Peyer's patch (tissue), 4 donors: Measurements from ENCODE around the gene ALG10B. TPM values are rescaled to one million over a fixed set of nuclear protein-coding genes. Genes with fewer than 3 reads are reported as not detected.

ENCODE experiments used
- DNase-seq, 3 donors: peaks; one replicate each; pipeline ENCODE4 v3.0.0-alpha.2; 2017 to 2019
- H3K27ac ChIP-seq, 4 donors: fragments of 200-600 bp; sonication (generic); one replicate each; pipeline ENCODE4 v1.5.1; 2016 to 2019
- H3K27me3 ChIP-seq, 2 donors: fragments of 200-600 bp; sonication (generic); one replicate each; pipeline ENCODE4 v1.5.1; 2019
- H3K36me3 ChIP-seq, 3 donors: fragments of 200-600 bp; sonication (generic); one replicate each; pipeline ENCODE4 v1.5.1; 2016 to 2019
- H3K4me1 ChIP-seq, 4 donors: fragments of 200-600 bp; sonication (generic); one replicate each; pipeline ENCODE4 v1.5.1; 2016 to 2019
- H3K4me3 ChIP-seq, 4 donors: fragments of 200-600 bp; sonication (generic); 1 replicate in 3 of 4; 2 replicates in 1 of 4; pipeline ENCODE4 v1.5.1; 2016 to 2019; ENCODE audit warnings: mild to moderate bottlenecking in 1 of 4
- H3K9me3 ChIP-seq, 4 donors: fragments of 200-600 bp; sonication (generic); one replicate each; pipeline ENCODE4 v1.5.1; 2016 to 2019; ENCODE audit warnings: mild to moderate bottlenecking in 1 of 4
- CTCF ChIP-seq, 6 experiments: fragments of 450-650 bp in 4 of 6; fragments of 200-600 bp in 2 of 6; sonication (generic) in 1 of 6; IDR thresholded peaks; one replicate each; pipeline ENCODE4 v1.5.1; 2017 to 2019; ENCODE audit warnings: antibody characterized with exemption in 6 of 6, mild to moderate bottlenecking in 3 of 6, moderate library complexity in 1 of 6
- POLR2A ChIP-seq, 2 donors: fragments of 450-650 bp; IDR thresholded peaks; one replicate each; pipeline ENCODE4 v1.5.1; 2017; ENCODE audit warnings: antibody characterized with exemption in 2 of 2, mild to moderate bottlenecking in 2 of 2, moderate library complexity in 2 of 2
- small RNA-seq, 2 donors: library from RNA; depleted of rRNA; stranded (forward); fragments of <200 nt; gene quantifications; one replicate each; pipeline ENCODE3, GENCODE V24; 2016
- total RNA-seq, 4 donors: library from RNA; depleted of rRNA; stranded (reverse); fragments of >200 nt; gene quantifications; one replicate each; pipeline ENCODE4 v1.1.0, GENCODE V29; 2016

The ALG10B gene
- total RNA-seq, 4 donors from 2014 or later: 4.0 to 5.2 (median 4.7) TPM

GRCh38 chr12:38370311-38370710, 53.7 kb downstream of the ALG10B start:
- Histone ChIP-seq H3K36me3 (no peaks in the 10 kb centered on the region), H3K27ac (no peak overlapping the region), H3K4me3 (no peak overlapping the region), H3K4me1 (no peaks in the 10 kb centered on the region), H3K27me3 (no peaks in the 10 kb centered on the region), H3K9me3 (no peaks in the 10 kb centered on the region)
- no peak for DNase-seq
- no peak for TF ChIP-seq POLR2A (IDR thresholded peaks at IDR 0.05)
- no peak for TF ChIP-seq CTCF (IDR thresholded peaks at IDR 0.05)

- Histone ChIP-seq H3K9me3 (no peaks in the 10 kb centered on the region), H3K4me1 (no peaks in the 10 kb centered on the region), H3K27me3 (no peaks in the 10 kb centered on the region), H3K36me3 (no peaks in the 10 kb centered on the region), H3K27ac (no peak overlapping the region), H3K4me3 (no peak overlapping the region)
- TF ChIP-seq CTCF (IDR thresholded peaks at IDR 0.05): no peak
- TF ChIP-seq POLR2A (IDR thresholded peaks at IDR 0.05): no peak
- DNase-seq: no peak
These were observed 57.2 kb downstream of the ALG10B start for GRCh38 chr12:38373784-38374183.

DNA sequence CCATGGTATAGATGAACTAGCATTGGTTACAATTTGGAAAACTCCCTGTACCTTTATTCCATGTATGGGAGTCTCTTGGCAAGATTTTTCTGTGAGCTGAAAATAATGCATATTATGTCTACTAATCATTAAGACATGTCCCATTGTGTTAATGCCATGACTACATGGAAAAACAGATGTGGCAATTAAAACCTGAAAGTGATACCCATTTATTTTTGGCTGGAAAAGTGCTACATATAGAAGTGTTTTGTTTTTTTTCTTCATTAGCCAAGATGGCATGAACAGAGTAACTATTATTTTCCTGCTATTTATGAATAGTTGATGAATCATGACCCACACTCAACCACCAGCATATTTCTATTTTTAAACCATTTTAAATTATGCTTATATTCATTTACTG, 58.2 kb downstream of the ALG10B start:
- TF ChIP-seq CTCF (IDR thresholded peaks at IDR 0.05) (no peak), POLR2A (IDR thresholded peaks at IDR 0.05) (no peak)
- no peak overlapping the region for H3K27ac ChIP-seq
- H3K4me1 ChIP-seq: no peaks in the 10 kb centered on the region
- DNase-seq: no peak
- no peaks in the 10 kb centered on the region for H3K9me3 ChIP-seq
- H3K4me3 ChIP-seq: no peak overlapping the region
- no peaks in the 10 kb centered on the region for H3K36me3 ChIP-seq
- no peaks in the 10 kb centered on the region for H3K27me3 ChIP-seq

Small RNA genes lying within 50 kb of the gene (small RNA-seq; reads per million reads assigned to genes)
- gene RF00019: 0 reads per million in 2 donors
